Mesendoderm (in vitro differentiated cells): ENCODE results near the gene ITCH. TPM values are rescaled to one million over a fixed set of nuclear protein-coding genes. Genes with fewer than 3 reads are reported as not detected.

Source experiments
- DNase-seq: peaks from one replicate; pipeline ENCODE4 v3.0.0; 2013
- H2AK5ac ChIP-seq: 2 replicates; pipeline ENCODE4 v1.6.1; 2013; ENCODE audit warnings: low read length, inconsistent platforms
- H2BK120ac ChIP-seq: 2 replicates; pipeline ENCODE4 v1.6.1; 2013; ENCODE audit warnings: low read depth, mild to moderate bottlenecking, low read length, moderate library complexity, mixed read lengths
- H2BK15ac ChIP-seq: replicated peaks from 2 replicates; pipeline ENCODE4 v1.6.1; 2013; ENCODE audit warnings: low read depth, mild to moderate bottlenecking, moderate library complexity
- H2BK5ac ChIP-seq: 2 replicates; pipeline ENCODE4 v1.6.1; 2013; ENCODE audit warnings: low read length, inconsistent platforms
- H3K18ac ChIP-seq: 2 replicates; pipeline ENCODE4 v1.6.1; 2013; ENCODE audit warnings: mild to moderate bottlenecking, low read length, mixed read lengths
- H3K23ac ChIP-seq: one replicate; pipeline ENCODE4 v1.6.1; 2013; ENCODE audit warnings: low read length
- H3K27ac ChIP-seq: 2 replicates; pipeline ENCODE4 v1.5.1; 2013; ENCODE audit warnings: low read depth, mild to moderate bottlenecking, inconsistent platforms, low read length, moderate library complexity
- H3K27me3 ChIP-seq: 2 replicates; pipeline ENCODE4 v1.6.1; 2013; ENCODE audit warnings: low read length, control low read depth, mild to moderate bottlenecking, inconsistent platforms; ENCODE audit not compliant: insufficient read depth, poor library complexity
- H3K36me3 ChIP-seq: 2 replicates; pipeline ENCODE4 v1.6.1; 2013; ENCODE audit warnings: low read length, inconsistent platforms; ENCODE audit not compliant: control insufficient read depth, insufficient read depth
- H3K4ac ChIP-seq: one replicate; pipeline ENCODE4 v1.6.1; 2013; ENCODE audit warnings: low read depth, mild to moderate bottlenecking, low read length, moderate library complexity
- H3K4me1 ChIP-seq: 2 replicates; pipeline ENCODE4 v1.6.1; 2013; ENCODE audit warnings: low read depth, low read length, inconsistent platforms; ENCODE audit not compliant: control insufficient read depth
- H3K4me2 ChIP-seq: 2 replicates; pipeline ENCODE4 v1.6.1; 2013; ENCODE audit warnings: low read length
- H3K4me3 ChIP-seq: 2 replicates; pipeline ENCODE4 v1.5.1; 2013; ENCODE audit warnings: mild to moderate bottlenecking, low read length
- H3K56ac ChIP-seq: one replicate; pipeline ENCODE4 v1.6.1; 2013; ENCODE audit warnings: low read length
- H3K79me1 ChIP-seq: 2 replicates; pipeline ENCODE4 v1.6.1; 2013; ENCODE audit warnings: low read length, inconsistent platforms
- H3K79me2 ChIP-seq: 2 replicates; pipeline ENCODE4 v1.6.1; 2013; ENCODE audit warnings: mild to moderate bottlenecking, low read length; ENCODE audit not compliant: control insufficient read depth, insufficient read depth
- H3K9ac ChIP-seq: 2 replicates; pipeline ENCODE4 v1.6.1; 2013; ENCODE audit warnings: low read length, inconsistent platforms
- H4K5ac ChIP-seq: one replicate; pipeline ENCODE4 v1.6.1; 2013; ENCODE audit warnings: low read length
- H4K8ac ChIP-seq: one replicate; pipeline ENCODE4 v1.6.1; 2013; ENCODE audit warnings: low read depth, mild to moderate bottlenecking, control low read depth, low read length, moderate library complexity
- WGBS: extraction: QIAGEN DNeasy Blood & Tissue Kit; methylation state at CpG from one replicate; pipeline ENCODE4 v1.1.7; 2013; ENCODE audit warnings: low lambda C conversion rate, missing lambda C conversion rate; ENCODE audit not compliant: insufficient coverage; ENCODE audit errors: extremely low coverage; 5-methylcytosine and 5-hydroxymethylcytosine counted together
- polyA plus RNA-seq, 2 experiments: library from polyadenylated mRNA; stranded (reverse); fragments of 200-250 nt; gene quantifications; one replicate each; pipeline ENCODE4 v1.2.3, GENCODE V29; 2013

ITCH gene
- polyA plus RNA-seq (2013, experiment 1 of 2), result 18.3 TPM
- polyA plus RNA-seq (2013, experiment 2 of 2), result 18.5 TPM

DNA sequence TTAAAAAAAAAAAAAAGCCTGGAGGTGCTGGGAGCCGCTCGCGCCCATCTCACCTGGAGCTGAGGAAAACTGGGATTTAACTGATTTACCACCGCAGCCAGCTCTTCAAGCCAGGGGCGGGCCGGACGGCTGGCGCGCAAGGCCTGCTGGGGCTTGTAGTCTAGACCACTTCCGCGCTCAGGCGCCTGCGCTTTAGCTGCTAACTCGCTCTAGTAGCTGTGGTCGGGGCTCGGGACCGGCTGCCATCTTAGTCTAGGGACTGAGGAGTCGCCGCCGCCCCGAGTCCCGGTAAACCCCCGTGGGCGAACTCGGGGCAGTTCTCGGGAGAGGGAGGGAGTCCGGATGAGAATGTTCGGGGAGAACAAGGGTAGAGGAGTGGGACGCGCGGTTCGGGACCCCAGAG, at the start of gene ITCH:
Gene ITCH, plus strand, starts transcription at position 212 of the 403 bp plus-strand sequence. CDS start 30,539 bp downstream, outside the sequence.
- Histone ChIP-seq H3K79me2 (peaks cover 42% of the 10 kb centered on the region), H3K56ac (peak within 1 kb of the TSS; percentile 96), H4K8ac (no peak within 1 kb of the TSS), H3K4me2 (peak within 1 kb of the TSS; percentile 44), H2AK5ac (no peak within 1 kb of the TSS), H2BK15ac (no peak within 1 kb of the TSS), H3K4me1 (peaks cover 7% of the 10 kb centered on the region), H4K5ac (no peak within 1 kb of the TSS), H3K23ac (no peak within 1 kb of the TSS), H3K79me1 (peaks cover 3% of the 10 kb centered on the region), H3K36me3 (no peaks in the 10 kb centered on the region), H3K9ac (peak within 1 kb of the TSS; percentile 95), H2BK5ac (no peak within 1 kb of the TSS), H3K27ac (peak within 1 kb of the TSS; percentile 70), H3K4me3 (peak within 1 kb of the TSS; percentile 96), H3K27me3 (no peaks in the 10 kb centered on the region), H2BK120ac (no peak within 1 kb of the TSS), H3K4ac (peak within 1 kb of the TSS; percentile 88), H3K18ac (peak within 1 kb of the TSS; percentile 88)
- no CpG with 5 or more reads among the region's 32 CpGs for WGBS
- peak; percentile 98 for DNase-seq

DNA sequence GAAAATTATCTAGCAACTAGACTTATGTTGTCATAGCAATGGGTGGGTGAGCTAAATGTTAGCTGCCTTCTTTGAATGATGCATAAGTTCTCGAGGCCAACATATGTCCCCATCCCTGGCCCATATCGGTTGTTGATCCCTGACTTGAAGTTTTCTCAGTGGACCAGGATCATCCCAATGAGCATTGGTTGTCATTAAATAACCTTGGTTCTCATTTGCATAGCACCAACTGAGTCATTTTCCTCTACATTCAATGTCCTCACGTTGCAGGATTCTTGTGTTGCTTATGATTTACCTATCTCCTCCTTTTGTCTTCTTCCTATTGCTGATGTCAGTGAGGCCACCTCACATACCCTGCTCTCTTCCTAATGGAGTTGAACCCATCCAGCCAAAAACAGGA, 47.8 kb upstream of the ITCH start:
- Histone ChIP-seq H3K23ac (no peak overlapping the region), H3K79me1 (no peaks in the 10 kb centered on the region), H2AK5ac (no peak overlapping the region), H3K4me3 (no peak overlapping the region), H4K8ac (no peak overlapping the region), H3K4me2 (no peak overlapping the region), H2BK120ac (no peak overlapping the region), H3K9ac (no peak overlapping the region), H3K4ac (no peak overlapping the region), H3K4me1 (peaks cover 7% of the 10 kb centered on the region), H4K5ac (no peak overlapping the region), H3K27me3 (no peaks in the 10 kb centered on the region), H3K56ac (no peak overlapping the region), H3K36me3 (no peaks in the 10 kb centered on the region), H3K79me2 (no peaks in the 10 kb centered on the region), H2BK5ac (no peak overlapping the region), H2BK15ac (no peak overlapping the region), H3K18ac (no peak overlapping the region), H3K27ac (no peak overlapping the region)
- DNase-seq, result no peak
- no CpG with 5 or more reads among the region's 3 CpGs for WGBS

DNA sequence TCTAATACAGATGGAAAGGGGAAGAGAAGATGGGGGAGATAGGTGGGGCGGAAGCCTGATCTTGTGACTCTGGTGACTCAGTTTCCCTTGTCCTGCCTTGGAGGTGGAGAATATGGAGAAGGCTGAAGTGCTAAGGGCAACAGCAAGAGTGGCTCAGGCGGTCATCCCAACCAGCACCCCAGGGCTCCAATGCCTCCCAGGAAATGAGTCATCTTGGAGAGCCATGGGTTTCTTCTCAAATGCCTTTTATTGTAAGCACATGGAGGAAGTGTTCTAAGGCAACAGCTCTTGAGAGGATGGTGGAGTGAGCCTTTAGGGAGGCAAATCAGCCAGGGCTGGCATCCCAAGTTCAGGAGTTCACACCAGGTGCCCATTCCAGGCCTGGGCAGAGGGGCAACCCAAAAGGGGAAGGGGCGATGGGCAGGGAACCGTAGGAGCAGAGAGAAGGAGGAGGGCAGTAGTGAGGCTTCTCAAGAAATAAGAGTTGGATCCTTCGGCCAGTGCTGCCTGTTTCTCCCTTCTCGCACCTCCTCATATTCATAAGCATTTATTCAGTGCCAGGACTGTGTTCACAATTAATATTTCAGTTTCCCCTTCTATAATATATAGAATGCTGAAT, 46.8 kb upstream of the ITCH start:
- WGBS, result no CpG with 5 or more reads among the region's 6 CpGs
- DNase-seq, result no peak
- Histone ChIP-seq H3K27me3 (no peaks in the 10 kb centered on the region), H3K79me2 (no peaks in the 10 kb centered on the region), H3K4me2 (no peak overlapping the region), H2BK120ac (no peak overlapping the region), H3K36me3 (no peaks in the 10 kb centered on the region), H3K18ac (no peak overlapping the region), H3K4me3 (no peak overlapping the region), H3K23ac (no peak overlapping the region), H3K27ac (no peak overlapping the region), H3K4ac (no peak overlapping the region), H3K9ac (no peak overlapping the region), H3K79me1 (no peaks in the 10 kb centered on the region), H4K8ac (no peak overlapping the region), H2BK5ac (no peak overlapping the region), H2AK5ac (no peak overlapping the region), H4K5ac (no peak overlapping the region), H3K56ac (no peak overlapping the region), H3K4me1 (peaks cover 13% of the 10 kb centered on the region), H2BK15ac (no peak overlapping the region)

- Histone ChIP-seq H3K4me2 (no peak overlapping the region), H3K18ac (no peak overlapping the region), H2AK5ac (no peak overlapping the region), H3K79me2 (no peaks in the 10 kb centered on the region), H3K27me3 (no peaks in the 10 kb centered on the region), H3K4me1 (peaks cover 18% of the 10 kb centered on the region), H3K4ac (no peak overlapping the region), H4K5ac (no peak overlapping the region), H3K27ac (no peak overlapping the region), H4K8ac (no peak overlapping the region), H3K56ac (peak overlapping the region; percentile 26), H3K36me3 (no peaks in the 10 kb centered on the region), H3K79me1 (no peaks in the 10 kb centered on the region), H2BK5ac (peak overlapping the region; percentile 8), H2BK15ac (no peak overlapping the region), H3K4me3 (no peak overlapping the region), H3K9ac (no peak overlapping the region), H2BK120ac (no peak overlapping the region), H3K23ac (no peak overlapping the region)
- no peak for DNase-seq
- WGBS, result no CpG with 5 or more reads among the region's 4 CpGs
Observed at GRCh38 chr20:34318609-34319443, 44.2 kb upstream of the ITCH start.

GRCh38 chr20:34320861-34321260, 42.2 kb upstream of the ITCH start:
- no peaks in the 10 kb centered on the region for H3K79me1 ChIP-seq
- no peak overlapping the region for H3K18ac ChIP-seq
- no peak for DNase-seq
- no peak overlapping the region for H3K4me3 ChIP-seq
- H2BK5ac ChIP-seq, result peak overlapping the region; percentile 95
- H3K27me3 ChIP-seq, result no peaks in the 10 kb centered on the region
- WGBS, result no CpG with 5 or more reads among the region's 3 CpGs
- peak overlapping the region; percentile 91 for H3K23ac ChIP-seq
- H3K9ac ChIP-seq, result peak overlapping the region; percentile 12
- peak overlapping the region; percentile 100 for H2AK5ac ChIP-seq
- peak overlapping the region; percentile 35 for H3K27ac ChIP-seq
- H2BK120ac ChIP-seq, result no peak overlapping the region
- H3K4me2 ChIP-seq, result no peak overlapping the region
- peaks cover 26% of the 10 kb centered on the region for H3K4me1 ChIP-seq
- H3K56ac ChIP-seq, result peak overlapping the region; percentile 90
- H3K4ac ChIP-seq, result peak overlapping the region; percentile 56
- no peaks in the 10 kb centered on the region for H3K79me2 ChIP-seq
- no peaks in the 10 kb centered on the region for H3K36me3 ChIP-seq
- no peak overlapping the region for H4K5ac ChIP-seq
- H2BK15ac ChIP-seq, result no peak overlapping the region
- H4K8ac ChIP-seq, result no peak overlapping the region
